ENCODE measurements around the gene TEX14. TPM values are rescaled to one million over a fixed set of nuclear protein-coding genes. Genes with fewer than 3 reads are reported as not detected.
A peak's percentile ranks its signal among the peaks of the same experiment; 100 is the strongest.

Gene TEX14
- total and polyA plus RNA-seq, 12 donors = 0.05 to 0.88 (median 0.14) TPM; not detected in 4

DNA sequence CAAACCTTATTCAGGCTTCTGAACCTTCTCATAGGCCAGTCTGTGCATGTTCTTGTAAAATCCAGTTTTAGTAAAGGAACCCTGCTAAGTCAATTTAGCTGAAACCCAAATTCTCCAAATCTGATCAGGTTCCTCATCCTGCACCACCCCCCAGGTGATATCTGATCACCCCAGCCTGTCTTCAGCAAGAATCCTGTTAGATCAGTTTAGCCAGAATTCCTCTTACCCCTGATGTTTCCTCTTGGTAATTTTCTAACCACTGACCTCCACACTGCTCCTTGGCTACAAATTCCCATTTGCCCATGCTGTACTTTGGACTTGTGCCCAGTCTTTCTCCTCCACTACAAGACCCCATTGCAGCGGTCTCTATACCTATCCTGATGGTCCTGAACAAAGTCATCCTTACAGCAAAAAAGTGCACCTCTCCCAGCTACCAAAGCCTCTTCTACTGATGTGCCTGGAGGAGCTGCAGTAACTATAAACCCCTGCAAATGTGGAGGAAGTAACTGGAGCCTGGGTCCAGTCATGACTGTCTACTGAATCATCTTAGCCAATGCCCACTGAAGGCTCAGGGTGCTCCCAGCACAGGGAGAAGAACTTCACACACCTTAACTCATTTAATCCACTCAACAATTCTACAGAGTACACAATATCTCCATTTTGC is 23.8 kb downstream of the TEX14 start:
- peaks cover 0 to 7% (median 0%) of the 10 kb centered on the region in 9 donors for H3K4me1 ChIP-seq

DNA sequence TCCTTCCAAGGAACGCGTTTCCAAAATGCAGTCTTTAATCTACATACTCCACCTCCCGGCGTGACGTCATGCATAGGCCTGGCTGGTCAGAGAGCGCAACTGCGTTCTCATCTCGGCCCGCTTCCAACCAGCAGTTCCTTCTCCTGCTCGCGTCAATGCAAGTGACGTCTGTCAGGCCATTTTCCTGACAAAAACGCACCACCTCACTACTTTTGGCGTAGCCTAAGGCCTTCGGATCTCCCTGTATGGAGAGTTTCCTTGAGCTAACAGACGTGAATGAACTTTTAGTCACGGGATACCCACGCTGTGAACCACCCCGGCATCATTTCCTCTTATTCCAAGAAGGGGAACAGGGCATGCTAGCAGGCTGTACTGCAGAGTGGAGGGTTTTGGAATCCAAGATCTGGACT is 25.0 kb downstream of the TEX14 start:
- intact Hi-C loops (cut with DNase I) = no loop called here
- H3K27me3 ChIP-seq = peaks cover 0 to 5% (median 0%) of the 10 kb centered on the region in 7 donors
- TF ChIP-seq, protein P1, sequence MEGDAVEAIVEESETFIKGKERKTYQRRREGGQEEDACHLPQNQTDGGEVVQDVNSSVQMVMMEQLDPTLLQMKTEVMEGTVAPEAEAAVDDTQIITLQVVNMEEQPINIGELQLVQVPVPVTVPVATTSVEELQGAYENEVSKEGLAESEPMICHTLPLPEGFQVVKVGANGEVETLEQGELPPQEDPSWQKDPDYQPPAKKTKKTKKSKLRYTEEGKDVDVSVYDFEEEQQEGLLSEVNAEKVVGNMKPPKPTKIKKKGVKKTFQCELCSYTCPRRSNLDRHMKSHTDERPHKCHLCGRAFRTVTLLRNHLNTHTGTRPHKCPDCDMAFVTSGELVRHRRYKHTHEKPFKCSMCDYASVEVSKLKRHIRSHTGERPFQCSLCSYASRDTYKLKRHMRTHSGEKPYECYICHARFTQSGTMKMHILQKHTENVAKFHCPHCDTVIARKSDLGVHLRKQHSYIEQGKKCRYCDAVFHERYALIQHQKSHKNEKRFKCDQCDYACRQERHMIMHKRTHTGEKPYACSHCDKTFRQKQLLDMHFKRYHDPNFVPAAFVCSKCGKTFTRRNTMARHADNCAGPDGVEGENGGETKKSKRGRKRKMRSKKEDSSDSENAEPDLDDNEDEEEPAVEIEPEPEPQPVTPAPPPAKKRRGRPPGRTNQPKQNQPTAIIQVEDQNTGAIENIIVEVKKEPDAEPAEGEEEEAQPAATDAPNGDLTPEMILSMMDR (IDR thresholded peaks at IDR 0.05) = no peak
- WGBS, 2 donors = 33 to 40% methylated on average over 19 of the region's 19 CpGs
- H3K36me3 ChIP-seq = no peaks in the 10 kb centered on the region
- H3K4me3 ChIP-seq = peak overlapping the region in 7 of 10 donors; percentile 6 to 44 (median 25)
- DNase-seq = peak; percentile 66 to 87
- H3K27ac ChIP-seq = peak overlapping the region in 7 of 10 donors; percentile 35 to 68 (median 52)
- peaks cover 0 to 7% (median 0%) of the 10 kb centered on the region in 9 donors for H3K4me1 ChIP-seq
- ATAC-seq = peak; percentile 67 to 93 (median 86)
- no peaks in the 10 kb centered on the region for H3K9me3 ChIP-seq

More for the DNA sequence above, 23.8 kb downstream of the TEX14 start:
- intact Hi-C loops (cut with DNase I) = no loop called here
- DNase-seq = no peak
- peak overlapping the region in 1 of 10 donors; percentile 52 for H3K27ac ChIP-seq
- no peak overlapping the region for H3K4me3 ChIP-seq
- no peaks in the 10 kb centered on the region for H3K9me3 ChIP-seq
- WGBS, 2 donors = 71 to 92% methylated on average over 1 of the region's 1 CpG
- H3K36me3 ChIP-seq = no peaks in the 10 kb centered on the region
- no peak for ATAC-seq
- TF ChIP-seq, protein P1 (IDR thresholded peaks at IDR 0.05) = no peak
- peaks cover 0 to 5% (median 0%) of the 10 kb centered on the region in 7 donors for H3K27me3 ChIP-seq

DNA sequence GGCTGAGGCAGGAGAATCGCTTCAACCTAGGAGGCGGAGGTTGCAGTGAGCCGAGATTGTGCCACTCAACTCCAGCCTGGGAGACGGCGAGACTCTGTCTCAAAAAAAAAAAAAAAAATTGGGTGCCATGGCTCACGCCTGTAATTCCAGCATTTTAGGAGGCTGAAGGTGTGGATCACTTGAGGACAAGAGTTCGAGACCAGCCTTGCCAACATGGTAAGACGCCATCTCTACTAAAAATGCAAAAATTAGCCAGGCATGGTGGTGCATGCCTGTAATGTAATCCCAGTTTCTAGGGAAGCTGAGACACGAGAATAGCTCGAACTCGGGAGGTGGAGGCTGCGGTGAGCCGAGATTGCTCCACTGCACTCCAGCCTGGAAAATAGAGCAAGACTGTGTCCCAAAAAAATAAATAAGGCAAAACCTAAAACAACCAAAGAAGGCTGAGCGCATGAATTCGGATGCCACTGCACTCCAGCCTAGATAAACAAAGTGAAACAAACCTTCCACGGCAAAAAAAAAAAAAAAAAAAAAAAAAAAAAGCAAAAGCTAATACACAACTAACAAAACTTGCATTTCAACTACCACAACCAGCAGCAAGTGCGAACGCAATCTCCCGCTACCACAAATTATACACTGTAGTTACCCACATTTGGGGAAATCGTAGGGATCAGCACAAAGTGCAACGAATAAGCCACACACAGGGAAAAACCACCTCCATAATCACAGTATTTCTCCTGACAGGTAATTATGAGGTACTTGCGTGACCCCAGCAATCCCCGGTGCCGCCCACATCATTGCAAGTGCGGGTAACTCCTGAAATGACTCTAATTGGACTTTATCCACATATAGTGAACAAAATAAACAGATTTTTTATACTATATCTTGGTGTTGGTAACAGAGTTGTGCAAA is 25.6 kb downstream of the TEX14 start:
- H3K4me1 ChIP-seq = peaks cover 0 to 7% (median 0%) of the 10 kb centered on the region in 9 donors
- TF ChIP-seq, protein P1 (IDR thresholded peaks at IDR 0.05) = no peak
- DNase-seq = no peak
- H3K27me3 ChIP-seq = peaks cover 0 to 5% (median 0%) of the 10 kb centered on the region in 7 donors
- peak overlapping the region in 7 of 10 donors; percentile 35 to 68 (median 52) for H3K27ac ChIP-seq
- peak overlapping the region in 7 of 10 donors; percentile 6 to 44 (median 25) for H3K4me3 ChIP-seq
- intact Hi-C loops (cut with DNase I) = no loop called here
- peak in 1 of 8 donors; percentile 19 for ATAC-seq
- WGBS, 2 donors = 87 to 92% methylated on average over 25 of the region's 25 CpGs
- no peaks in the 10 kb centered on the region for H3K9me3 ChIP-seq
- no peaks in the 10 kb centered on the region for H3K36me3 ChIP-seq

GRCh38 chr17:58664302-58664701 is 27.5 kb downstream of the TEX14 start:
- DNase-seq (no peak), ATAC-seq (no peak)
- Histone ChIP-seq H3K4me3 (no peak overlapping the region), H3K36me3 (no peaks in the 10 kb centered on the region), H3K27ac (no peak overlapping the region), H3K4me1 (peaks cover 0 to 8% (median 0%) of the 10 kb centered on the region in 9 donors), H3K27me3 (peaks cover 0 to 5% (median 0%) of the 10 kb centered on the region in 7 donors), H3K9me3 (no peaks in the 10 kb centered on the region)
- 87 to 90% methylated on average over 2 of the region's 2 CpGs for WGBS, 2 donors
- intact Hi-C loops (cut with DNase I) = no loop called here
- TF ChIP-seq, protein P1 (IDR thresholded peaks at IDR 0.05) = no peak
